UCSD-AML1 (cell line): ENCODE data around the gene PPP1R9B.
A peak's percentile ranks its signal among the peaks of the same experiment; 100 is the strongest.

Source experiments
- DNase-seq: peaks from one replicate; lab custom pipeline; 2025; ENCODE audit not compliant: unreplicated experiment; lab: John Stamatoyannopoulos, UW

The PPP1R9B gene

DNA sequence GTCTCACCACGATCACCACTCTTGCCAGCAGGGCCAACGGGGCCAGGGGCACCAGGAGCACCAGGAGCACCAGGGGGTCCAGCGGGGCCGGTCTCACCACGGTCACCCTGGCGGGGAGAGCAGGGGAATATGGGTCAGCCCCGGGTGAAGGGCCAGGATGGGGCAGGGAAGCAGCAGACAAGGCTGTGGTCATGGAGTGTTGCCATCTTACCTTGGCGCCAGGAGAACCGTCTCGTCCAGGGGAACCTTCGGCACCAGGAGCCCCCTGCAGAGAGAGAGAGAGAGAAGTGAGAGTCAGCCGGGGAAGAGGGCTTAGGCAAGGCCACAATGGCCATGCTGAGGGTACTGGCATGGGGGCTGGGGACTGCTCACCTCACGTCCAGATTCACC, 38.0 kb upstream of the PPP1R9B start:
- DNase-seq = no peak

DNA sequence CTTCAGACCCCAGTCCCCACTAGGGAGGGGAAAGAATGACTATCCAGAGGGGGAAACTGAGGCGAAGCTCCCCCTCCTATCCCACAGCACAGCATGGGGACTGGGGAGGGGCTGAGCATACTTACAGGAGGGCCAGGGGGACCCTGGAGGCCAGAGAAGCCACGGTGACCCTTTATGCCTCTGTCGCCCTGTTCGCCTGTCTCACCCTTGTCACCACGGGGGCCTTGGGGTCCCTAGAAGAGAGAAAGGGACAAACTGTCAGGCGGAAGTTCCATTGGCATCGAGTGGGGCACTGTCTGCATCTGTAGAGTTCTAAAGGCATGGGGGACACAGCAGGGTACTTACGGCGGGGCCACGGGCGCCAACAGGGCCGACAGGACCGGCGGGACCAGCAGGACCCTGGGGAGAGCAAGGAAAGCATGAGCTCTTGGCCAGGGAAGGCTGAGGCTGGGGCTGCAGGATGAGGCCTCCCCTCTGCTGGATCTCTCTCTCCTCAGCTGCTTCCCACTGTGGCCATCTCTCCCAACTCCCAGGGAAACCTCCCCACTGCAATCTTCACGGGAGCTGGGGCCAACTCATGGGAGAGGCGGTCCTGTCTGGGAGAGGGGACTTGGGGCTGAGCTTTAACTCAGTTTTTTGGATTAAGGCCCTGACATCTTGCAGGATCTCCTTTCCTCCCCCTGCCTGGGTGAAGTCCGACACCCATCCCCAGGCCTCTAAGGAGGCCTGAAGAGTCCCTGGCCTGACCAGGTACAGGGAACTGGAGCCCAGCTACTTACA, 37.5 kb upstream of the PPP1R9B start:
- DNase-seq = no peak

DNA sequence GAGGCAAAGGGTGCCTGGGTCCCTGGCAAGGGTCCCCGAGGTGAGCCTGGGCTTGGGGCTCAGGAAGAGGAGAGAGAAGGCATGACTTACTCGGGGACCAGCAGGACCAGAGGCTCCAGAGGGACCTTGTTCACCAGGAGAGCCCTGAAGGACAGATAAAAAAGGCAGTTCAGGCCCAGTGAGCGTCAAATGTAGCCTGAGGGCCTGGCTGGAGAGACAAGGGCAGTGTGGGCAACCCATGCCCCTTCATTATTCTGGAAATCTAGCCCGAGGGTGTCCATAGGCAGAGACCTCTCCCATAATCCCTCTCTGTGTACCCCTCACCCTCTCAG, 36.9 kb upstream of the PPP1R9B start:
- no peak for DNase-seq

DNA sequence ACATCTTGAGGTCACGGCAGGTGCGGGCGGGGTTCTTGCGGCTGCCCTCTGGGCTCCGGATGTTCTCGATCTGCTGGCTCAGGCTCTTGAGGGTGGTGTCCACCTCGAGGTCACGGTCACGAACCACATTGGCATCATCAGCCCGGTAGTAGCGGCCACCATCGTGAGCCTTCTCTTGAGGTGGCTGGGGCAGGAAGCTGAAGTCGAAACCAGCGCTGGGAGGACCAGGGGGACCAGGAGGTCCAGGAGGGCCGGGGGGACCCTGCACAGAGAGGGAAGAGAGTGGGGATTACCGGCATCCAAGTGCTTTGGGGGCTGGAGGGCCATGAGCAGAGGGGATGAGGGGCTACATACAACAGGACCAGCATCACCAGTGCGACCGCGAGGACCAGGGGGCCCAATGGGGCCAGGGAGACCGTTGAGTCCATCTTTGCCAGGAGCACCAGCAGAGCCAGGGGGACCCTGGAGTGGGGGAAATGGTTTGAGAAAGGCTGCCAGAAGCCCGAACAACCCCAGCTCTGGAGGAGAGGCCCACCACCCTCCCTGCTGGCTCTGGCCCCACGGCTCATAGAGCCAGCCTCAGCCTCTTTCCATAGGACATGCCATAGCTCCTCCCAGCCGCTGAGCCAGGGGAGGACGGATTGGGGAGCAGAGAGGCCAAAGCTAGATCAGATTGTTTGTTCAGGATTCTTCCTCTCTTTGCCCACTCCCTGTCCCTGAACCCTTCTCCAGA, 36.4 kb upstream of the PPP1R9B start:
- no peak for DNase-seq

DNA sequence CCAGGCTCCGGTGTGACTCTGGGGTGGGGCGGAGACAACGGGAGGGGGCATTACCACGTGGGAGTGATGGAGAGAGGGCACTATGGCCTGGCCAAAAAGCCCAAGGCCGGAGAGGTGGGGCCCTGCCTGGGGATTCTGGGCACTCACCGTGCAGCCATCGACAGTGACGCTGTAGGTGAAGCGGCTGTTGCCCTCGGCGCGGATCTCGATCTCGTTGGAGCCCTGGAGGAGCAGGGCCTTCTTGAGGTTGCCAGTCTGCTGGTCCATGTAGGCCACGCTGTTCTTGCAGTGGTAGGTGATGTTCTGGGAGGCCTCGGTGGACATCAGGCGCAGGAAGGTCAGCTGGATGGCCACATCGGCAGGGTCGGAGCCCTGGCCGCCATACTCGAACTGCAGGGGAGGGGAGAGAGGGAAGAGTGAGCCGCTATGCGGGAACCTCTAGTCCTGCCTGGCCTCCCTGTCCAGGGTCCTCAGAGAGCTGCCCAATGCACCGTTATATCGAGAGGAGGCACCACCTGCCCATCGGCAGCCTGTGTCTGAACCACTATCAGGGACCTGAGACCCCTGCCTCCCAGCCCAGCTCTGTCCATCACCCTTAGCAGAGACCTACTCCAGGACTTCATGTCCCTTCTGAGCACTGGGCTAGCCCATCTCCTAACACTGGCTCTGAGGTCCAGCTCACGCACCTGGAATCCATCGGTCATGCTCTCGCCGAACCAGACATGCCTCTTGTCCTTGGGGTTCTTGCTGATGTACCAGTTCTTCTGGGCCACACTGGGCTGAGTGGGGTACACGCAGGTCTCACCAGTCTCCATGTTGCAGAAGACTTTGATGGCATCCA, 35.4 kb upstream of the PPP1R9B start:
- no peak for DNase-seq

DNA sequence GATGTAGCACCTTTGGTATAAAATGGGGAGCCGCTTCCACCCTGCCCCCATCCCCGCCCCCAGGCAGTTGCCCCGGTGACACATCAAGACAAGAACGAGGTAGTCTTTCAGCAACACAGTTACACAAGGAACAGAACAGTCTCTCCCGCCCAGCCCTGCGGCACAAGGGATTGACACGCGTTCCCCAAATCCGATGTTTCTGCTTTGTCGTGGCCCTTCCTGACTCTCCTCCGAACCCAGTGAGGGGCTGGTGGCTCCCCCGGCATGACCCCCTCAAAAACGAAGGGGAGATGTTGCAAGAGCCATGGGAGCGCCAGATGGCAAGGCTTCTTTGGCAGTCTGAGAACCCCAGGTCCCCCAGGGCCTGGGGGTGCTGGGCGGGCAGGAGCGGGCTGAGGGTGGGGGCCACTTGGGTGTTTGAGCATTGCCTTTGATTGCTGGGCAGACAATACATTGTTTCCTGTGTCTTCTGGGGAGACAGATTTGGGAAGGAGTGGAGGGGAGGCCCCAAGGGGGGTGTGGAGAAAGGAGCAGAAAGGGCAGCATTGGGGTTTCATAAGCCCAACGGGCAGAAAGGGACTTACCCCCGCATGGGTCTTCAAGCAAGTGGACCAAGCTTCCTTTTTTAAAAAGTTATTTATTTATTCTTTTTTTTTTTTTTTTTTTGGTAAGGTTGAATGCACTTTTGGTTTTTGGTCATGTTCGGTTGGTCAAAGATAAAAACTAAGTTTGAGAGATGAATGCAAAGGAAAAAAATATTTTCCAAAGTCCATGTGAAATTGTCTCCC, 34.3 kb upstream of the PPP1R9B start:
- no peak for DNase-seq

DNA sequence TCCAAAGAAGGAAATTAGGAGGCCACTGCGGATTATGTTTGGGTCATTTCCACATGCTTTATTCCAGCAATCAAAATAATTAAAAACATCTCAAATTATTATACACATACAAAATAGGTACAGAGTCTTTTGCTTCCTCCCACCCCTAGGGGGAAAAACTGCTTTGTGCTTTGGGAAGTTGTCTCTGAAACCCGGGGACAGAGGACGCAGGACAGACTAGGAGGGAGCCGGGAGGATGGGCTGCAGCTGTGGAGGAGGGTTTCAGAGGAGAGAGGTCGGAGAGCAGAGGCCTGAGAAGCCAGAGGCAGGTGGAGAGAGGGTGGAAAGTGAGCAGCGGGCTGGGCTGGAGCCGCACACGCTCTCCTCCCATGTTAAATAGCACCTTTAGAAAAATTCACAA, 33.6 kb upstream of the PPP1R9B start:
- DNase-seq = no peak

DNA sequence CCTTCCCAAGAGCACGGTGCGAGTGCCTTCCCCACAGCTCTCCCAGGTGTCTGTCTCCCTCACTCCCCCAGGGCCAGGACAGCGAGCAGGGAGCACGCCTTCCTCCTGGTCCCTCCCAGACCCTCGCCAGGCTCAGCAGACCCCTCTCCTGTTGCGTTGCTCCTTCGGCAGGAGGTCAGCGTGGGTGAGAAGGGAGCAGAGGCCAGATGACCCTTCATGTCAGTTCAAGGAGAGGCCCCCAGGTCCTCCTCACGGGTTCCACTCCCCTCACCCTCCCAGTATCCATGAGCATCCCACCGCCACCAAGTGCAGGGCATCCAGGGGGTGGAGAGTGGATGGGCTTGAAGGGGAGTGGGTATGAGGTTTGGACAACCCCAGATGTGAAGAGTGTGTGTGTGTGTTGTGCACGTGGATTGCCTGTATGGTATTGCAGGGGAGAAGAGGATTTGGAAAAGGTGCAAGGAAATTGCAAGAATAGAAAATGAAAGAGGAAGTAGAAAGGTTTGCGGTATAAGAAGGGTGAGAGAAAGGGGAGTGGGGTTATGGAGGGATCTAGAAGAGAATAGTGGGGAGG, 33.0 kb upstream of the PPP1R9B start:
- DNase-seq = no peak

DNA sequence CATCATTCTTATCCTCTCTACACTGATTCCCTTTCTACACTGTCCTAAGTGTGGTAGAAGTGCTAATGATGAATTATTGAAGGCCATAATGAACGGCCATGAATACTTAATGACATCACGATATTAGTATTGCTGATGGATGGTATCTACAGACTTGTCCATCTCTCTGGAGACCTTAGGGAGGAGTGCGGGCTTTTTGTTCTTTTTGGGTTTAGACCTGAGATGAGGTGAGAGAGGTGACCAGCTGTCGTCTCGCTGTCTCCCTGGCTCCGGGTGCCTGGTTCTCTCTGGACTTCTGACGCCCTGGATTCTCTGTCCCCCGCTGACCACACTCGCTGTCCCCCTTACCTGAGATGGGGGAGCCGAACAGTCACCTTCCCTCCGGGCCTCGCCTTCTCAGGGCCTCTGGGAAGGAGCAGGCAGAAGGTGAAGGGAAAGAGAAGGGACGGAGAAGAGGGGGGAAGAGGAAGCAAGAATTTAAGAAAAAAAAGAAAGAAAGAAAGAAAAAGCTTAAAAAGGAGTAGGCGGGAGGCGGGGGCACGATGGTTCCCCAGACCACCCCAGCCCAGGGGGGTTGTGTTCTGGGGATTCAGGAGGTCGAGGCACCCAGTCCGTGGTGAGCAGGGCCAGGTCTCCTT, 32.4 kb upstream of the PPP1R9B start:
- DNase-seq = no peak

DNA sequence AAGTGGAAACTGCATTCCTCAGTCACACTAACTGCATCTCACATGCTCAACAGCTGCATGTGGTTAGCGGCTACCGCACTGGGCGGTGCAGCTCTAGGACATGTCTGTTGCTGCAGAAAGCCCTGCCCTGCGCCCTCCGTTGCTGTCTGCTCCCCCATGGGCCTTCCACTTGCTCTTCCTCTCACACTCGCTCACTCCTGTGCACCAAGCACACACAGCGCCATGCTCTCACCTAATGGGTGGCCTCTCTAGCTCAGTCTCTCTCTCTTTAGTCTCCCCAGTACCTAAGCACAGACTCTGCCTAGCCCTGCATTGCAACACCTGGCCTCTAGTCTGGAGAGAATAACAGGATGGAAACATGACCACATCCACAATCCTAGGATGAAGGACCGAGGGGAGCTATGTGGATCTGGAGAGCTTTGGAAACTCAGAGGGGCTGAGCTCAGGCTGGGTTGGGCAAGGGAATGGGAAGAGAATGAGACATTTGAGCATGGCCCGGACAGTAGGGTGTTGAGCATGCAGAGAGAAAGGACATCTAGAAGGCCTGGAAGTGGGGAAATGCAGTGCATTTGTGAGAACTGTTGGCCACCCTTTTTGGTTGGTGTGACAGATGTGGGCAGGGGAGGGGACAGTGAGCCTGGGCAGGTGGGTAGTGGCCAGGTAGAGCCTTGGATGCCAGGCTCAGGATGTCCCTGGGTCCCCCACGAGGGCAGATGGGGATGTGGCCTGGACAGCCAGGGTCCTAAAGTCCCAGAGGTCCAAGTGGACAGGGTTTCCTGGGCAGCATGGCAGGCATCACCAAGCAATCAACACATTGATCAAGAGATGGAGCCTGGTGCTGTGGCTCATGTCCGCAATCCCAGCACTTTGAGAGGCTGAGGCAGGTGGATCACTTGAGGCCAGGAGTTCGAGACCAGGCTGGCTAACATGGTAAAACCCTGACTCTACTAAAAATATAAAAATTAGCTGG, 31.4 kb upstream of the PPP1R9B start:
- DNase-seq = no peak

DNA sequence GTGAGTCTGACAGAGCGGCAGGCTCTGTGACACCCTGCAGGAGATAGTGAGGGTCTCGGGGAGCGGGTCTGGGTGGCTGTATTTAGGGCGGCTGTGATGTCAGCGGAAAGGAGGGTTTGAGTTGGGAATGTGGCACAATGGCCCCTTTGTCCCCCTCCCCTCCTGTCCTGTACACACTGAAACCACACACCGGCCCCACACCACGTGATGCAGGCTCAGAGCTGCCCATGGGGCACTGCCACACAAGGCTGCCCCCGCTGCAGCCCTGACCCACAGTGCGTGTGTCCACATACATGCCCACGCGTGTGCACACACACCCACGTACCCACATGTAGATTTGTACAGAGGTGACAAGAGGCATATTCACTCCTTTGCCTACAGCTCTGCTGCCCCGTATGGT, 30.7 kb upstream of the PPP1R9B start:
- DNase-seq = no peak

DNA sequence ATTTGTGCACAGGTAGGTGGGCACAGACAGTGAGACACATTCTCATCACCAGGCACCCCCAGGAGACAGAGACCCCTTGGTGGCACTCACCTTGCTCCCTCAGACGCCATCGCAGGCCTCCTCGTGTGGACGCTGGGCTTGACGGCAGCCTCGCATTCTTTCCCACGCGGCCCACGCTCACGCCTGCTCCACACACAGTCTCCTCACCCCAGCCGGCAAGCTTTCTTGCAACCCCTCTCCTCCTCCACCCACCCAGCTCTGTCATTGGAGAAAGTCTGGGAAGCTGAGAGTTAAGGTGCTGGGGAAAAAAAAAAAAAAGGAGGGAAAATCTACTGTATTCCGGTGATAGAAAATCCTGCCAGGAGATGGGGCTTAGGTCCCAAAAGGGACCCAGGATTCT, 30.1 kb upstream of the PPP1R9B start:
- no peak for DNase-seq

DNA sequence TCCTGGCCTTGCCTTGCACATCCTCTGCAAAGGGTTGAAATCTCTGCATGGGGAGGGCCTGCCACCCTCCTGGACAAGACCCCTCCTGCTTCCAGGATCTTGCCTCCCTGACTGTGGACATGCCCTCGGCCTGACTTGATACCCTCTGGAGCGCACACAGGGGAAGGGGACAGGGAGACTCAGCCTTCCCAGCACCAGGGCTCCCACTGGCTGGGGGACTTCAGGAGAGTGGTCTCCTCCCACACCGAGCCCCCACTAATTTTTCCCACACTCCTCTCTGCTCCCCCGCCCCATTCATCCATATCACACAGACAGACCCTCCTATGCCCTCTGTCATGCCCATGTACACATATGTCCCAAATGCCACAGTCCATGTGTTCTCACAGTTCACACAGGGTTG, 29.6 kb upstream of the PPP1R9B start:
- no peak for DNase-seq

DNA sequence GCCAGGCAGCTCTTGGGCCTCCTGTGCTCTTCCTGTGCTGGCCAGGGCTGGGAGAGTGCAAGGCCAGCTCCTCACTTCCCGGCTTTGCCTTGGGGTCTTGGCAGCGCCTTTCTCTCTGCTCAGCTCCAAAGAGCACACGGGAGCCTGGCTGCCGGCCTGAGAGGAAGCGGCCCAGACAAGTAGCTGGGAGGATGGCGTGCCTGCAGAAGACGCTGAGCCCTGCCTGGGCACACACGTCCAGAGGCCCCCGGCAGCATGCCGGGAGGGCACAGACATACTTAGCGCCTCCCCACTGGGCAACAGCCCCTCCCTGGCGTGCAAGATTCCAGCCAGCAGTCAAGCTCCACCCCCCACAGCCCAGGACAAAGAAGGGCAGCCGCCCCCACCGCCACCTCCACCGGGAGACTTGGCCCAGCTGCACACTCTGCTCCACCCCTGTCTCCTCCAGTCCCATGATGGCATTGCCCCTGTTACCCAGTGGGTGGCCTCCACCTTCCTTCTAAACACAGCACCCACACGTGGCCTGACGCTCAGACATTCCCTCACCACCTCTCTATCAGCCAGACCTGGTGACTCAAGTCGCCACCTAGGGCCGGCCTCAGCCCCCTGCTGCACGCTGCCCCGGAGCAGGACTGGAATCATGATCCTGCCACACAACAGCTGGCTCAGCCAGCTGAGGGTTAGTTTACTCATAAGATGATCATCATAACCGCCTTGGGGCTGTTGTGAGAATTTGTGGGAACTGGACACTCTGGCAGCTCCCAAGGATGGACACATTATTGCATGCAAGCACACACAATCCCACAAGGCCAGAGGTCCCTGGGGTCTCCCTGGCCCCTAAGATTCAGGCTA, 27.7 kb upstream of the PPP1R9B start:
- DNase-seq = peak; percentile 68

DNA sequence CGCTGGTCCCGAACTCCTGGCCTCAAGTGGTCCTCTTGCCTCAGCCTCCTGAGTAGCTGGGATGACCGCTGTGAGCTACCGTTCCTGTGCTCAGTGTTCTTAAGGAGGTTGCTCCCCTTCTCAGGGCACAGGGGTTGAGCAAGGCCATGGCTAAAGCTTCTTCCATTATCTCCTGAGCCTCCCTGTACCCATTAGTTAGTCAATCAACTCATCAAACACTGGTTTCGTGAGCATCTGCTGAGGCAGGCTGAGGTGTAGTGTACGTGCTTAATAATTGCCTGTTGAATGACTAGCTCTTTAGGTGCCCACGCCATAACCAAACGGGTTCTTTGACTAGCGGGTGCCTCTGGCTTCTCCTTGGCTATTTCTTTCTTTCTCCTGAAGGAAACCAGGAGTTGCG, 27.0 kb upstream of the PPP1R9B start:
- DNase-seq = no peak

DNA sequence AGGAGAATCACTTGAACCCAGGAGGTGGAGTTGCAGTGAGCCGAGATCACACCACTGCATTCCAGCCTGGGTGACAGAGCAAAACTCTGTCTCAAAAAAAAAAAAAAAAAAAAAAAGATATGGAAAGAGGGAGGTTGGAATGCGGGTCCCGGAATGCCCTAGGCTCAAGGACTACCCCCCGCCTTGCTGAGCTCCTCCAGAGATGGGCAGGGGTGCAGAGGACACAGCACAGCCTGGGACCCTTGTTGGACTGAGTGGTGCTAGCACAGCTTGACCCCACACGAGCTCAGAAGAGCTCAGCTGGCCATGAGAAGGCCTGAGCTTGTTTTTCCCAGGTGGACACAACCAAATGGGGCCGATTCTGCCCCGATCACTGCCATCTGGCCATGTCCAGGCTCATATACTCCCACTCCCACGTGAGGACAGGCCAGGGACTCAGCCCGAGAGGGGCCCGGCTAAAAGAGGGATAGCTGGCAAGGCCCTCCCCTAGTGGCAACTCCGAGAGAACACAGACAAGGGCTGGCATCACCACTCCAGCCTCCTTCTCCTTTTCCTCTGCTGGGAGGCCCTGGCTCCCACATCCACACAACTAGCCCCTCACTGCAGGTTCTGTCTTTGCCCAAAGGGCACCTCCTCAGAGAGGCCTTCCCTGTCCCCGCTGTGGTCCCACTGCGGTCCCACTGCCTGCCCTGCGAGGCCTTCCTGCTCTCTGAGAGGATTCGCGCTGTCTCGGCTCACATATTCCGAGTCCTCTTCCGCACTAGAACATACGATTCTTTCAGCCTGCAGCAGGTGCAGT, 26.3 kb upstream of the PPP1R9B start:
- DNase-seq = no peak

DNA sequence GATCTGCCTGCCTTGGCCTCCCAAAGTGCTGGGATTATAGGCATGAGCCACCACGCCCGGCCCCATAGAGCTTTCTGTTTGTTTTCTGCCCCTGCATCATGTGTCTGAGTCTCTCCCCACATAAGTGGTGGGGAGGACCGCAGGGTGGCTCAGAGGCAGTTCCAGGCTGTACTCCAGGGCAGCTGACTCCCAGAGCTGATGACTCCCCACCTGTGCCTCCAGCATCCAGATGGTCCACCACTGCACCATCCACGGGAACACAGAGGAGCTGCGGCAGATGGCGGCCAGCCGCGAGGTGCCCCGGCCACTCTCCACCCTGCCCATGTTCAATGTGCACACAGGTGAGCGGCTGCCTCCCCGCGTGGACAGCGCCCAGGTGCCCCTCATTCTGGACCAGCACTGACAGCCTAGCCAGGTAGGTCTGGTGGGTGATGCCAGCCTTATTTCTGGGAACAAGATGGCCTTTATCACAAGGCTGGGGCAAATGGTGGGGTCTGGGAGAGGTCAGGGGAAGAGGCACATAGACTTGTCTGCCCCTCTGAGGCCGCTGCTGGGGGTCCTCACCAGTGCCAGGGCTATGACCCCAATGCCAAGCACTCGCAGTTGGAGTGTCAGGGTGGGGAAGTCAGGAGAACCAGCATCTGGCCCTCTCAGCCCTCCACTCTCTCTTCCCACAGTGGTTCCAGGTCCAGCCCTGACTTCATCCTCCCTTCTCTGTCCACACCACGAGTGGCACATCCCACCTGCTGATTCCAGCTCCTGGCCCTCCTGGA, 24.7 kb upstream of the PPP1R9B start:
- no peak for DNase-seq
